Endodermal cell (in vitro differentiated cells): ENCODE results near the gene OBSL1. TPM values are rescaled to one million over a fixed set of nuclear protein-coding genes. Genes with fewer than 3 reads are reported as not detected.

Source experiments
- DNase-seq: peaks from one replicate; pipeline ENCODE4 v3.0.0-alpha.2; 2017
- H3K27ac ChIP-seq: 2 replicates; pipeline ENCODE4 v1.5.1; 2013; ENCODE audit warnings: mild to moderate bottlenecking, low read depth, low read length, moderate library complexity
- H3K27me3 ChIP-seq: 2 replicates; pipeline ENCODE4 v1.6.1; 2013; ENCODE audit warnings: mild to moderate bottlenecking, low read length, moderate library complexity; ENCODE audit not compliant: insufficient read depth, control insufficient read depth, poor library complexity, severe bottlenecking
- H3K36me3 ChIP-seq: 2 replicates; pipeline ENCODE4 v1.7.0; 2013; ENCODE audit warnings: mild to moderate bottlenecking, low read length, moderate library complexity; ENCODE audit not compliant: control insufficient read depth, insufficient read depth
- H3K4me1 ChIP-seq: one replicate; pipeline ENCODE4 v1.7.0; 2013; ENCODE audit warnings: low read length; ENCODE audit not compliant: control insufficient read depth, insufficient read depth
- H3K4me3 ChIP-seq: 2 replicates; pipeline ENCODE4 v1.5.1; 2013; ENCODE audit warnings: mild to moderate bottlenecking, low read length, moderate library complexity
- H3K9ac ChIP-seq: 2 replicates; pipeline ENCODE4 v1.6.1; 2013; ENCODE audit warnings: mild to moderate bottlenecking, low read length, moderate library complexity; ENCODE audit not compliant: poor library complexity, severe bottlenecking; ENCODE audit errors: extremely low read depth
- H3K9me3 ChIP-seq: 2 replicates; pipeline ENCODE4 v1.6.1; 2013; ENCODE audit warnings: mild to moderate bottlenecking, low read length, moderate library complexity; ENCODE audit not compliant: control insufficient read depth
- H3K27ac Mint-ChIP-seq: 2 replicates; pipeline ENCODE4 v1.8.0; 2020; ENCODE audit warnings: mixed read lengths
- H3K27me3 Mint-ChIP-seq: 2 replicates; pipeline ENCODE4 v1.8.0; 2021; ENCODE audit warnings: mild to moderate bottlenecking, mixed read lengths; ENCODE audit not compliant: insufficient read depth
- H3K36me3 Mint-ChIP-seq: 2 replicates; pipeline ENCODE4 v1.8.0; 2020; ENCODE audit warnings: low read depth, mixed read lengths
- H3K4me1 Mint-ChIP-seq: 2 replicates; pipeline ENCODE4 v1.8.0; 2020; ENCODE audit warnings: mixed read lengths
- H3K4me3 Mint-ChIP-seq: 2 replicates; pipeline ENCODE4 v1.8.0; 2020; ENCODE audit warnings: mild to moderate bottlenecking, moderate library complexity, mixed read lengths
- H3K9me3 Mint-ChIP-seq: 2 replicates; pipeline ENCODE4 v1.8.0; 2020; ENCODE audit warnings: mild to moderate bottlenecking, mixed read lengths
- WGBS, 2 experiments: methylation state at CpG; one replicate each; pipeline versions ENCODE4 v1.1.5 to v1.1.7; 2013; ENCODE audit warnings: missing lambda C conversion rate in 2 of 2, mixed read lengths in 1 of 2; ENCODE audit not compliant: insufficient coverage in 1 of 2, insufficient read length in 1 of 2; 5-methylcytosine and 5-hydroxymethylcytosine counted together
- long read RNA-seq, 4 experiments: library from polyadenylated mRNA in 2 of 4; library from RNA in 1 of 4; library from capped mRNA in 1 of 4; stranded (forward) in 3 of 4; unstranded in 1 of 4; transcript quantifications; one replicate each; pipeline ENCODE4 v2.0.0, GENCODE V29; 2020 to 2021; ENCODE audit warnings: inconsistent platforms in 1 of 4
- polyA plus RNA-seq, 2 experiments: library from polyadenylated mRNA; stranded (reverse); fragments of 50-300 nt; gene quantifications; one replicate each; pipeline ENCODE4 v1.2.3, GENCODE V29; 2013
- total RNA-seq, 2 donors: library from RNA; stranded (reverse); fragmentation: NEBNext Ultra II Directional in 1 of 2; extraction: Animal tissue kit (Norgen Biotek cat#: 25700) in 1 of 2; gene quantifications; 2 replicates in 1 of 2; 3 replicates in 1 of 2; pipeline ENCODE4 v1.2.1, GENCODE V29; 2021
- TF ChIP-seq, protein P1 (sequence below): fragments of 200-600 bp; sonication (generic); conservative IDR thresholded peaks from 2 replicates; pipeline ENCODE4 v1.5.0; 2021; ENCODE audit warnings: antibody characterized with exemption, mild to moderate bottlenecking

OBSL1 gene
- total RNA-seq, result 100 to 1,000 TPM; 156 to 162 TPM
- 93.4 TPM for polyA plus RNA-seq (2013, experiment 1 of 2)
- 95.4 TPM for polyA plus RNA-seq (2013, experiment 2 of 2)
- long read RNA-seq, experiment 1, full-length matches to known transcripts, result 19 of 61 reads
- long read RNA-seq, experiment 1, partial matches to known transcripts, result 32 of 61 reads
- long read RNA-seq, experiment 1, other reads (novel, unspliced or antisense), result 10 of 61 reads
- long read RNA-seq, experiment 2, full-length matches to known transcripts, result 62 of 127 reads
- long read RNA-seq, experiment 2, partial matches to known transcripts, result 43 of 127 reads
- long read RNA-seq, experiment 2, other reads (novel, unspliced or antisense), result 22 of 127 reads
- long read RNA-seq, experiment 3, transcript OBSL1-202 (9 exons, 3,297 nt), result major isoform, 6 of 59 reads
- long read RNA-seq, experiment 3, partial matches to known transcripts, result 29 of 59 reads
- long read RNA-seq, experiment 3, other reads (novel, unspliced or antisense), result 19 of 59 reads
- long read RNA-seq, experiment 4, partial matches to known transcripts, result 3 of 3 reads
- long read RNA-seq, experiment 4, other reads (novel, unspliced or antisense), result 0 of 3 reads

DNA sequence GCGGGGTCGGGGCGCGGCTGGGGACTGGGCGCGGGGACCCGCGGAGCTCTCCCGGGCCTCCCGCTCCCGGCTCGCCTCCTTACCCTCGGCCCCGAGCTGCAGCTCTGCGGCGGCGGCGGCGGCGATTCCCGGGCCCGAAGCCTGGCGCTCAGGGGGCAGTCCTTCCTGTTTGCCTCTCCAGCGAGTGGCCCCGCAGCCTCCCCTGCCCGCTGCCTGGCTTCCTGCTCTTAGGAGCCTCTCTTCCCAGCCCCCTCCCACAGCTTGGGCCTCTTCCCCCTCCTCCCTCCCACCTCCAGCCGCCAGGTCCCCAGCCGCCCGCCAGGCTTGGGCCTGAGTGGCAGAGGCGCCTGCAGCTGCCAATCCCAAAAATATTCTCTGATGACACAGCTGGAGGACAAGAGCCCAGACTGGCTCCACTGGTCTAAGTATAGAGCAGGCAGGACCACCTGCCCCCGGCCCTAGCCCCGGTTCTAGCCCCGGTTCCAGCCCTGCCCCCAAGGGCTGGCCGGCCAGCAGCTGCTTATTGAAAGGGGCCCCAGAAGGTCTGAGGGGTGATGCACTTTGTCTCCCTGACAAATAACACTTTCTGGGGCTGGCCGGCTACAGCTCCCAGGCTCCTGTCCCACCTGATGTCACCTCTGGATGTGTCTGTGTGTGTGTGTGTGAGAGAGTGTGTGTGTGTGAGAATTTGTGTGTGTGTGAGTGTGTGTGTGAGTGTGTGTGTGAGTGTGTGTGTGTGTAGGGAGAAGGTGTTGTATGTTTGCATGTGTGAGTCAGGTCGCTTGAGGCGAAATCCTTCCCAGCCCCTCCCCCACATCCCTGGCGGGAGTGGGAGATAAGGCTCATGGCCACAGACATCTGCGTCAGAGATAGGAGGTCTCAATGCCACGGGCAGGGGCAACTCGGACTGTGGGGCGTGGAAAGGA, at the start of gene OBSL1:
TSS of gene OBSL1 (minus strand) at position 229 of the 926 bp plus-strand sequence. CDS start 307 bp downstream, outside the sequence.
- WGBS, 2 experiments, result 3 to 7% methylated on average over 14 to 40 of the region's 42 CpGs
- Histone ChIP-seq H3K4me3 (peak within 1 kb of the TSS; percentile 76), H3K36me3 (peaks cover 13% of the 10 kb centered on the region), H3K27ac (peak within 1 kb of the TSS; percentile 34), H3K9me3 (no peaks in the 10 kb centered on the region), H3K9ac (peak within 1 kb of the TSS; percentile 44), H3K27me3 (no peaks in the 10 kb centered on the region), H3K4me1 (no peaks in the 10 kb centered on the region)
- peaks cover 22% of the 10 kb centered on the region for H3K4me1 Mint-ChIP-seq
- H3K4me3 Mint-ChIP-seq, result peak within 1 kb of the TSS; percentile 63
- TF ChIP-seq, protein P1, sequence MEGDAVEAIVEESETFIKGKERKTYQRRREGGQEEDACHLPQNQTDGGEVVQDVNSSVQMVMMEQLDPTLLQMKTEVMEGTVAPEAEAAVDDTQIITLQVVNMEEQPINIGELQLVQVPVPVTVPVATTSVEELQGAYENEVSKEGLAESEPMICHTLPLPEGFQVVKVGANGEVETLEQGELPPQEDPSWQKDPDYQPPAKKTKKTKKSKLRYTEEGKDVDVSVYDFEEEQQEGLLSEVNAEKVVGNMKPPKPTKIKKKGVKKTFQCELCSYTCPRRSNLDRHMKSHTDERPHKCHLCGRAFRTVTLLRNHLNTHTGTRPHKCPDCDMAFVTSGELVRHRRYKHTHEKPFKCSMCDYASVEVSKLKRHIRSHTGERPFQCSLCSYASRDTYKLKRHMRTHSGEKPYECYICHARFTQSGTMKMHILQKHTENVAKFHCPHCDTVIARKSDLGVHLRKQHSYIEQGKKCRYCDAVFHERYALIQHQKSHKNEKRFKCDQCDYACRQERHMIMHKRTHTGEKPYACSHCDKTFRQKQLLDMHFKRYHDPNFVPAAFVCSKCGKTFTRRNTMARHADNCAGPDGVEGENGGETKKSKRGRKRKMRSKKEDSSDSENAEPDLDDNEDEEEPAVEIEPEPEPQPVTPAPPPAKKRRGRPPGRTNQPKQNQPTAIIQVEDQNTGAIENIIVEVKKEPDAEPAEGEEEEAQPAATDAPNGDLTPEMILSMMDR, result no peak
- H3K9me3 Mint-ChIP-seq, result no peaks in the 10 kb centered on the region
- peak; percentile 96 for DNase-seq
- peaks cover 28% of the 10 kb centered on the region for H3K36me3 Mint-ChIP-seq
- H3K27ac Mint-ChIP-seq, result peak within 1 kb of the TSS; percentile 71
- peaks cover 7% of the 10 kb centered on the region for H3K27me3 Mint-ChIP-seq

DNA sequence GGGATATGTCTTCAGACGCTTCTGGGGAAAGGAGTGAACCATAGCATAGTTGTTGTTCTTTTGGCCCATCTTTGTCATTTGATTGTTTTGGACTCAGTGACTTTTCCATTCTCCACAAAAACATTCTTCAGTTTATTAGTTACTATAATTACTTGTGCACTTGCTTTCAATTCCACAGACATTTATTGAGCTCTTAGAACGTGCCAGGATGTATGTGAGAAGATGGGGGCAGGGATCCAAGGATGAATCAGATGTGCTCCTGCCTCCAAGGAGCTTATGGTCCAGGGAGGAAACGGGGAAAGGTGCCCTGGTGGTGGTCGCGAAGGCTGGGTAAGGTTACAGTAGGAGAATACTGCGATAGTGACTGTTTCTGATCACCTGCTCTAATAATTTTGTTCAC, 49.2 kb upstream of the OBSL1 start:
- H3K27me3 Mint-ChIP-seq, result peaks cover 18% of the 10 kb centered on the region
- Histone ChIP-seq H3K27ac (no peak overlapping the region), H3K27me3 (no peaks in the 10 kb centered on the region), H3K9ac (no peak overlapping the region), H3K9me3 (no peaks in the 10 kb centered on the region), H3K4me3 (no peak overlapping the region), H3K4me1 (no peaks in the 10 kb centered on the region), H3K36me3 (no peaks in the 10 kb centered on the region)
- no peak overlapping the region for H3K4me3 Mint-ChIP-seq
- no peak overlapping the region for H3K27ac Mint-ChIP-seq
- no peaks in the 10 kb centered on the region for H3K4me1 Mint-ChIP-seq
- TF ChIP-seq, protein P1, result no peak
- DNase-seq, result no peak
- H3K36me3 Mint-ChIP-seq, result no peaks in the 10 kb centered on the region
- H3K9me3 Mint-ChIP-seq, result no peaks in the 10 kb centered on the region
- WGBS, 2 experiments, result 88 to 90% methylated on average over 2 to 6 of the region's 6 CpGs

DNA sequence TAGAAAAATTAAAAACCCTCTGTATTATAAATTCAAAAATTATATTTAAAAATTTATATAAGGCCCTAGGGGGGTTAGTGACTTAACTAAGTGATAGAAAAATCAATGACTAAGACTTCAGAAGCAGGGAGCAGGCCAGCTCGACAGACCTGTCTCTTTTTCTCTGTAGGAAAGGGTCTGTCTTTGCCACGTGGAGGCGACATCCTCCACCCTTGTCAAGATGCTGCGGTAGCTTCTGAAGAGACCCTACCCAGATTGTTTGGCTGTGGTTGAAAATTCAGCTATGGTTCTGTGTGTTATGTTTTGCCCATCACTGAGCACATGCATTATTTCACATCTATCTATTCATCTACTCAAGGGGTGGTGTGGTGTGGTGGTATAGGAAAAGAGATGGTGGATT, 47.9 kb upstream of the OBSL1 start:
- H3K4me3 Mint-ChIP-seq, result no peak overlapping the region
- TF ChIP-seq, protein P1, result peak; percentile 72
- no peaks in the 10 kb centered on the region for H3K9me3 ChIP-seq
- H3K27ac ChIP-seq, result no peak overlapping the region
- no peaks in the 10 kb centered on the region for H3K9me3 Mint-ChIP-seq
- DNase-seq, result peak; percentile 71
- no peak overlapping the region for H3K4me3 ChIP-seq
- H3K36me3 Mint-ChIP-seq, result peaks cover 9% of the 10 kb centered on the region
- WGBS, 2 experiments, result 46 to 64% methylated on average over 1 to 4 of the region's 4 CpGs
- no peaks in the 10 kb centered on the region for H3K4me1 Mint-ChIP-seq
- H3K27ac Mint-ChIP-seq, result no peak overlapping the region
- peaks cover 14% of the 10 kb centered on the region for H3K27me3 Mint-ChIP-seq
- no peaks in the 10 kb centered on the region for H3K27me3 ChIP-seq
- H3K36me3 ChIP-seq, result no peaks in the 10 kb centered on the region
- no peak overlapping the region for H3K9ac ChIP-seq
- H3K4me1 ChIP-seq, result no peaks in the 10 kb centered on the region
